ENCODE data around the gene SLC9C2.
A peak's percentile ranks its signal among the peaks of the same experiment; 100 is the strongest.

Gene SLC9C2

DNA sequence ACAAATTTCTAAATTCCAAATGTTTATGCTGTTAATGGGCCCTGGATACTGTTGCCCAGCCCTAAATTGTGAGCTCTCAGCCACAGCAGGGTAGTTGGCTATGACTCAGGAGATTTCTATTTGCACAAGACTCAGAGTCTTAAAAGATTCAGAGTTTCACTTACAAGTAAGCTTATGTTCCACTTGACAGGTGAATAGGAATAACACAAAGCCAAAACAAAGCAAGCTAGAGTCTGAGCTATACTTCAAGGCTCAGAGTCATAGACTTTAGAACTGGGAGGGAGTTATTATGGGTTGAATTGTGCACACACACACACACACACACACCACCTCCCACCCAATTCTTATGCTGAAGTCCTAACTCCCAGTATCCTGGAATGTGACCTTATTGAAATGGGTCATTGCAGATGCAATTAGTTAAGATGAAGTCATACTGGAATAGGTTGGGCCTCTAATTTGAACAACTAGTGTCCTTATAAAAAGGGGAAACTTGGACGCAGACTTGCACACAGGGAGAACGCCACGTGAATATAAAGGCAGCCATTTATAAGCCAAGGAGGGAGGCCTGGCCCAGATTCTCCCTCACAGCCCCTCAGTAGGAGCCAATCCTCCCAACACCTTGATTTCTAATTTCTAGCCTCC is 95.5 kb downstream of the SLC9C2 start:
- DNase-seq (ENCODE audit: extremely low read depth, low read depth), result peak; percentile 21
- no peak overlapping the region for H3K4me3 ChIP-seq (replicated peaks; ENCODE audit: low read depth, low read length)
- no peak for TF ChIP-seq CTCF (IDR thresholded peaks at IDR 0.05; ENCODE audit: low read depth, low read length, missing control alignments)

DNA sequence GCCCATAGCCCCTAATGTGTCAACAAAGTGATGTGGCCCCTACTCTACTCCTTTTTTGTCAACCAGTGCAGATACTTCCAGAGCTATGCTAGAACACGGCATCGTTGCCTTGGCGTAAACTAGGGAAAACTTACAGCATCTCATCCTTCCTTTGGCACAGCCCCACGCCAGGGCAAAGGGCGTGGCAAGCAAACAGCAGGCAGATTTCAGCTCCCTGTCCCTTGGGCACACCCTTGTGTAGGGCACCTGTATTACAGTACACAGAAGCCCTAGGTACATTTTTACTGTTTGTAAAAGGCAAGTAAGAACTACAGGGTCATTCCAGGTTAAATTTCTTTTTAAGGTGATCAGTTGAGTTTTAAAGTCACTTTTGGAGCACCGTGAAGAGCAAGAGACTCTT is 96.4 kb downstream of the SLC9C2 start:
- TF ChIP-seq CTCF (IDR thresholded peaks at IDR 0.05; ENCODE audit: low read depth, low read length, missing control alignments), result peak; percentile 14
- H3K4me3 ChIP-seq (replicated peaks; ENCODE audit: low read depth, low read length), result no peak overlapping the region
- no peak for DNase-seq (ENCODE audit: extremely low read depth, low read depth)

DNA sequence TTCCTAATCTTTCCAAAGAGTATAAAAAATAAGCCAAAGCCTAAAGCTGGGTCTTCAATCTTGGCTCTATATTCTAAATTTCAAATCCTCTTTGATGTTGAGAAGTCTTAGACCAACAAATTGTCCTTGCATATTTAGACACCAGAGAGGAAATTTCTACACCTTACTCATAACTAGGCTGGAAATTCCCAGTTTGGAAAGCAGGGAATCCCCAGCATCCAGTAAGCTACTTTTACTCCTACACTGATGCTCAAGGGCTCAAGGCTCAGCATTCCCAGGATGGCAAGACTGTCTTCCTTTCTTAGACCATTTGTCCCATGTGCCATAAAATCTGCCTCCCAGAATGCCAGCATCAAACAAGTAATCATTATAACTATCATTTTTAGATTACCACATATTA is 97.5 kb downstream of the SLC9C2 start:
- DNase-seq (ENCODE audit: extremely low read depth, low read depth), result no peak
- H3K4me3 ChIP-seq (replicated peaks; ENCODE audit: low read depth, low read length), result no peak overlapping the region
- TF ChIP-seq CTCF (IDR thresholded peaks at IDR 0.05; ENCODE audit: low read depth, low read length, missing control alignments), result no peak

GRCh38 chr1:173504268-173504667 is 98.6 kb downstream of the SLC9C2 start:
- no peak for TF ChIP-seq CTCF (IDR thresholded peaks at IDR 0.05; ENCODE audit: low read depth, low read length, missing control alignments)
- DNase-seq (ENCODE audit: extremely low read depth, low read depth), result no peak
- no peak overlapping the region for H3K4me3 ChIP-seq (replicated peaks; ENCODE audit: low read depth, low read length)

DNA sequence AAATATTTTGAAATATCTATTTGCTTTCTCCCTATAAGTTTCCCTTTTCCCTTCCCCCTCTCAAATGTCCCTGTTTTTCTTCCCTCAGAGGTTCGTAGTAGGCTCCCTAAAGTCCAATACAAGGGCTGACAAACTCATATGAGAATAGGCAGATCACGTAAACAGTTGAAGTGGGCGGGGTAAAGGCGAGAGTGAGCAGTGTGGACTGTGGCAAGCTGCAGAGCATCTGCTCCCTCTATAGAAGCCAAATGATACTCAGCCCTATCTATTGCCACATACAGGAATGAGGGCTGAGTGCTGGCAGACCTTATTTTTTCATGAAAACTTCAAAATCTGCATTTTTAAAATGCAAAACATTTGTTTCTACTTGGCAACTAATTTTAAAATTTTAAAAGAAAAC is 99.5 kb downstream of the SLC9C2 start:
- no peak for TF ChIP-seq CTCF (IDR thresholded peaks at IDR 0.05; ENCODE audit: low read depth, low read length, missing control alignments)
- DNase-seq (ENCODE audit: extremely low read depth, low read depth), result peak; percentile 31
- H3K4me3 ChIP-seq (replicated peaks; ENCODE audit: low read depth, low read length), result no peak overlapping the region

- H3K4me3 ChIP-seq (replicated peaks; ENCODE audit: low read depth, low read length), result no peak overlapping the region
- no peak for TF ChIP-seq CTCF (IDR thresholded peaks at IDR 0.05; ENCODE audit: low read depth, low read length, missing control alignments)
- no peak for DNase-seq (ENCODE audit: extremely low read depth, low read depth)
Measured at GRCh38 chr1:173502104-173502503, 100.8 kb downstream of the SLC9C2 start.

DNA sequence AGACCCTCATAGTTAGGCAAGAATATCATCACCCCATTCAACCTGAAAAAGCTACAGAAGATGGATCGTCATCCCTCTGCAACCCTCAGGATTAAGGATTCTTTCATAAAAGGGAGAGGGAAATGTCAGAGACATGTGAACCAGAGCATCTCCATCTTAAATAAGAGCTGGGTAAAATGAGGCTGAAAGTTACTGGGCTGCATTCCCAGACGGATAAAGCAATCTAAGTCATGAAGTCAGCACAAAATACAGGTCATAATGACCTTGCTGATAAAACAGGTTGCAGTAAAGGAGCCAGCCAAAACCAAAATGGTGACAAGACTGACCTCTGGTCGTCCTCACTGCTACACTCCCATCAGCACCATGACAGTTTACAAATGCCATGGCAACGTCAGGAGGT is 103.1 kb downstream of the SLC9C2 start:
- TF ChIP-seq CTCF (IDR thresholded peaks at IDR 0.05; ENCODE audit: low read depth, low read length, missing control alignments), result no peak
- H3K4me3 ChIP-seq (replicated peaks; ENCODE audit: low read depth, low read length), result no peak overlapping the region
- DNase-seq (ENCODE audit: extremely low read depth, low read depth), result no peak

Data from HFF-Myc (cell line).